ENCODE measurements around the gene ACSM3.

Gene ACSM3

GRCh38 chr16:20774703-20775362 is 11.0 kb downstream of the ACSM3 start:
- peak; percentile 61 for TF ChIP-seq CTCF (conservative IDR thresholded peaks at IDR 0.05; ENCODE audit: low read depth, low read length)
- Histone ChIP-seq H3K9ac (no peak overlapping the region), H3K4me2 (no peak overlapping the region), H3K27me3 (ENCODE audit: insufficient read depth, low read depth) (no peaks in the 10 kb centered on the region), H4K20me1 (ENCODE audit: insufficient read depth) (no peaks in the 10 kb centered on the region), H3K4me1 (ENCODE audit: low read depth, poor library complexity, severe bottlenecking) (no peaks in the 10 kb centered on the region), H2AFZ (ENCODE audit: low read depth) (no peak overlapping the region), H3K4me3 (IDR thresholded peaks at IDR 0.05; ENCODE audit: insufficient read depth, low read depth, low read length) (no peak overlapping the region), H3K27ac (no peak overlapping the region), H3K79me2 (ENCODE audit: insufficient read depth, low read depth) (no peaks in the 10 kb centered on the region), H3K36me3 (ENCODE audit: insufficient read depth) (no peaks in the 10 kb centered on the region)

- Histone ChIP-seq H3K4me1 (ENCODE audit: low read depth, poor library complexity, severe bottlenecking) (no peaks in the 10 kb centered on the region), H3K4me3 (IDR thresholded peaks at IDR 0.05; ENCODE audit: insufficient read depth, low read depth, low read length) (no peak overlapping the region), H3K9ac (no peak overlapping the region), H3K36me3 (ENCODE audit: insufficient read depth) (no peaks in the 10 kb centered on the region), H3K27me3 (ENCODE audit: insufficient read depth, low read depth) (no peaks in the 10 kb centered on the region), H3K79me2 (ENCODE audit: insufficient read depth, low read depth) (no peaks in the 10 kb centered on the region), H4K20me1 (ENCODE audit: insufficient read depth) (no peaks in the 10 kb centered on the region), H3K4me2 (no peak overlapping the region), H2AFZ (ENCODE audit: low read depth) (no peak overlapping the region), H3K27ac (no peak overlapping the region)
- no peak for TF ChIP-seq CTCF (conservative IDR thresholded peaks at IDR 0.05; ENCODE audit: low read depth, low read length)
Observed at GRCh38 chr16:20781697-20782096, 17.9 kb downstream of the ACSM3 start.

- H3K79me2 ChIP-seq (ENCODE audit: insufficient read depth, low read depth) = no peaks in the 10 kb centered on the region
- H3K27me3 ChIP-seq (ENCODE audit: insufficient read depth, low read depth) = no peaks in the 10 kb centered on the region
- H3K4me2 ChIP-seq = no peak overlapping the region
- H3K4me1 ChIP-seq (ENCODE audit: low read depth, poor library complexity, severe bottlenecking) = no peaks in the 10 kb centered on the region
- H3K9ac ChIP-seq = no peak overlapping the region
- H3K27ac ChIP-seq = no peak overlapping the region
- H3K4me3 ChIP-seq (IDR thresholded peaks at IDR 0.05; ENCODE audit: insufficient read depth, low read depth, low read length) = no peak overlapping the region
- no peak for TF ChIP-seq CTCF (conservative IDR thresholded peaks at IDR 0.05; ENCODE audit: low read depth, low read length)
- no peaks in the 10 kb centered on the region for H4K20me1 ChIP-seq (ENCODE audit: insufficient read depth)
- no peak overlapping the region for H2AFZ ChIP-seq (ENCODE audit: low read depth)
- no peaks in the 10 kb centered on the region for H3K36me3 ChIP-seq (ENCODE audit: insufficient read depth)
Observed at GRCh38 chr16:20782470-20782869, 18.7 kb downstream of the ACSM3 start.

- no peaks in the 10 kb centered on the region for H3K4me1 ChIP-seq (ENCODE audit: low read depth, poor library complexity, severe bottlenecking)
- no peaks in the 10 kb centered on the region for H3K36me3 ChIP-seq (ENCODE audit: insufficient read depth)
- H3K27me3 ChIP-seq (ENCODE audit: insufficient read depth, low read depth) = no peaks in the 10 kb centered on the region
- H3K9ac ChIP-seq = no peak overlapping the region
- H4K20me1 ChIP-seq (ENCODE audit: insufficient read depth) = no peaks in the 10 kb centered on the region
- H3K4me3 ChIP-seq (IDR thresholded peaks at IDR 0.05; ENCODE audit: insufficient read depth, low read depth, low read length) = no peak overlapping the region
- no peak overlapping the region for H3K27ac ChIP-seq
- no peak overlapping the region for H3K4me2 ChIP-seq
- no peaks in the 10 kb centered on the region for H3K79me2 ChIP-seq (ENCODE audit: insufficient read depth, low read depth)
- TF ChIP-seq CTCF (conservative IDR thresholded peaks at IDR 0.05; ENCODE audit: low read depth, low read length) = no peak
- no peak overlapping the region for H2AFZ ChIP-seq (ENCODE audit: low read depth)
Observed at GRCh38 chr16:20784204-20784603, 20.4 kb downstream of the ACSM3 start.

Data from KMS-11 (cell line).